GM21576 (cell line): ENCODE results near the gene DSG4.

Source experiments
- ATAC-seq: cut with Tn5 transposase; IDR thresholded peaks from one replicate; pipeline ENCODE4 v1.9.1; 2021; ENCODE audit warnings: mild to moderate bottlenecking, moderate library complexity; ENCODE audit not compliant: unreplicated experiment

DSG4 gene

DNA sequence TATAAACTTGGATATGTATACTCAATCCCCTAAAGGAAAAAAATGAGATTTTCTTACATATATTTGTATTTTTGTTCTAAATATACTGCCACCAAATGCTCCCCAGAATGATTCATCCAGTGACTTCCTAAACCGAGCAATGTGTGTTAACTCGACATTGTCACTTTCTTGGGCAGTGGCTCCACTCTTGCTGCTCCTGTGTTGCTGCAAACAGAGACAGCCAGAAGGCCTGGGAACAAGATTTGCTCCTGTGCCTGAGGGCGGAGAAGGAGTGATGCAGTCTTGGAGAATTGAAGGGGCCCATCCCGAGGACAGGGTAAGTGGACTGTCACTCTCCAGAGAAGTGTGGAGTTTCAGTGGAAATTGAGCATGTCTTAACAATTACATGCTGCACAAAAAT lies 32.7 kb downstream of the DSG4 start:
- ATAC-seq = no peak

DNA sequence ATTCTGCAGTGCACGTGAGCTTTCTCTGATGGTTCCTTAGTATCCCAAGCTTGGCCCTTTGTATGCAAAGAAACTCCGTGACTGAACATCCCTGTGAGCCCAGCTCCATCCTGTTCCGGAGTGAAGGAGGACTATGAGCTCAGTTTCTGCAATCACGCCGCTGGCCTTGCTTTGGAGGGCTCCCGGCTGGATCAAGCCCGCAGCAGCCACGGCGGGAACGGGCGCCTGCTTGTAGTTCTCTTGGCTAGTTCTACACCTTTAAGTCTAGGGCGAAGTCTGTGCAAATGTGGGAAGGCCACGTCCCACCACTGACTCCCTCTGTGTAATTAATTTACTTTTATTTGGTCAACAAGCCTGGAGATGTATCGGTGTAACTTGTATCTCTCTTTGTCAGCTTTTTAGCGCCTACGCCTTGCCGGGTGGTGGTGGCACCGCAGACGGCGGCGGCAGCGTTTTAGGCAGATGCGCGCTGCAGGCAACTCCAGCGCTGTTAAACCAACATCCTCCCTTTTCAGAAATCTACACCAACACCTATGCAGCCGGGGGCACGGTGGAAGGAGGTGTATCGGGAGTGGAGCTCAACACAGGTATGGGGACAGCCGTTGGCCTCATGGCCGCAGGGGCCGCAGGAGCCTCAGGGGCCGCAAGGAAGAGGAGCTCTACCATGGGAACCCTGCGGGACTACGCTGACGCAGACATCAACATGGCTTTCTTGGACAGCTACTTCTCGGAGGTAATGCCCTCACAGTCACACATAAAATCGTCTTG lies 34.3 kb downstream of the DSG4 start:
- ATAC-seq = no peak

DNA sequence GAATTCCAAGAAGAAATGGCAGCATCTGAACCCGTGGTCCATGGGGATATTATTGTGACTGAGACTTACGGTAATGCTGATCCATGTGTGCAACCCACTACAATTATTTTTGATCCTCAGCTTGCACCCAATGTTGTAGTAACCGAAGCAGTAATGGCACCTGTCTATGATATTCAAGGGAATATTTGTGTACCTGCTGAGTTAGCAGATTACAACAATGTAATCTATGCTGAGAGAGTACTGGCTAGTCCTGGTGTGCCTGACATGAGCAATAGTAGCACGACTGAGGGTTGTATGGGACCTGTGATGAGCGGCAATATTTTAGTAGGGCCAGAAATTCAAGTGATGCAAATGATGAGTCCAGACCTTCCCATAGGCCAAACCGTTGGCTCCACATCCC lies 36.6 kb downstream of the DSG4 start:
- no peak for ATAC-seq

DNA sequence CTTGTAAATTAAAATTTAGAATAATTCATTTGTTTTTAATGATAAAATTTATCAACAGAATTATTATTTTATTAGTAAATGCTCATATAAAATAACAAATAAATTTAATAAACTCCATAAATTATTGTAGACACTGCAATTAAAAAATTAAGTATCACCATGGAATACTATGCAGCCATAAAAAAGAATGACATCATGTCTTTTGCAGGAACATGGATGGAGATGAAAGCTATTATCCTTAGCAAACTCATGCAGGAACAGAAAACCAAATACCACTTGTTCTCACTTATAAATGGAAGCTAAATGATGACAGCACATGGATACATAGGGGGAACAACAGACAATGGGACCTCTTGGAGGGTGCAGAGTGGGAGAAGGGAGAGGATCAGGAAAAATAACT lies 41.3 kb downstream of the DSG4 start:
- no peak for ATAC-seq

DNA sequence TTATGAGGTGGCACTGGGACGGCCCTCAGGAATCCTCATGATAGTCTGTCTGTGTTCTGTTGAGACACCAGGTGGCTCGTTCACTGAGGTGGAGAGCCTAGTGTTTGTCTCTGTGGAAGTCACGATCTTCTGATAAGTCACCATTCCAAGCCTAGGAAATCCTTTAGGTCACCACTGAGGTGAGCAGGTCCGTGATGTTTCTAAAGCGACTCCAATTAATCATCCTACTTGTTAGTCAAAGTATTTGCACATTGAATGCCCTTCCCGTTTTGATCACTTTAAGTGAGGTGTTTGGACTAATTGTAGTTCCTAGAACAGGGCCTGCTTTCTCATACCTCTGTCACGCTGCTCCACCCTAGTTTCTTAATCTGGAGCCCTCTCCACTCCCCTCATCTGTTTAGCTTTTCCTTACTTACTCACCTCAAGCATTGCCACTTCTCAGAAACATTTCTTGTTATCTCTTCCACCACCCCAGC lies 42.9 kb downstream of the DSG4 start:
- ATAC-seq = no peak

DNA sequence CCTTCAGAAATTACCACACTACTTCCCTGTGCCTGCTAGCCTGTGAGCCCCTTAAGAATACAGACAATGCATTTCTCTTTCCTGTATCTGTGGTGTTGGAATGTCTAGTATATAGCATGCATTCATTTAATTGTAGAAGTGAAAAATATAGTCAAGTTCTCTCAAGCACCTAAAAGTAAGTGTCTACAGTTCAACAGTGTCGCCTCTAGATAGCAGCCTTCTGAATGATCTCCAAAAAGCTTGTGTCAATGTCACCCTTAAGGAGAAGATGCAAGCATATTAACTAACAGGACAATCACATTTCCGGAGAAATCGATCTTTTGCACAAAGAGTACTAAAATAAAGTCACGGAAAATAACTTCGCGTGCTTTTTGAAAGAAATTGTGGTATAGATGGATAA lies 43.5 kb downstream of the DSG4 start:
- no peak for ATAC-seq

DNA sequence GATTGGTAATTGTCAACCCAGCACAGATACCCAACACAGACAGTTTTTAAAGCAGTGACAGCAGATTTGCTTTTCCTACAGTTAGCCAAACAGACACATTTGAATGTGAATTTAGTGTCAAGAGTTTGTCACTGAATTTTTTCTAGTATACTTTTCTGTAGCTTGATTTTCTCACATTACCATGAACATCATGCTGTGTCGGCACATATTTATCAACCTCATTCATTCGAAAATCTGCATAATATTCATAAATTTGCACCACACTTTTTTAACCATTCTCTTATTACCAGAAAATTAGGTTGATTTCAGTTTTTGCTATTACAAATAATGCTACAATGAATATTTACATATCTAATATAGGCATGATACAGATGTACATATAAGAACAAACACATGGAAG lies 43.9 kb downstream of the DSG4 start:
- no peak for ATAC-seq

DNA sequence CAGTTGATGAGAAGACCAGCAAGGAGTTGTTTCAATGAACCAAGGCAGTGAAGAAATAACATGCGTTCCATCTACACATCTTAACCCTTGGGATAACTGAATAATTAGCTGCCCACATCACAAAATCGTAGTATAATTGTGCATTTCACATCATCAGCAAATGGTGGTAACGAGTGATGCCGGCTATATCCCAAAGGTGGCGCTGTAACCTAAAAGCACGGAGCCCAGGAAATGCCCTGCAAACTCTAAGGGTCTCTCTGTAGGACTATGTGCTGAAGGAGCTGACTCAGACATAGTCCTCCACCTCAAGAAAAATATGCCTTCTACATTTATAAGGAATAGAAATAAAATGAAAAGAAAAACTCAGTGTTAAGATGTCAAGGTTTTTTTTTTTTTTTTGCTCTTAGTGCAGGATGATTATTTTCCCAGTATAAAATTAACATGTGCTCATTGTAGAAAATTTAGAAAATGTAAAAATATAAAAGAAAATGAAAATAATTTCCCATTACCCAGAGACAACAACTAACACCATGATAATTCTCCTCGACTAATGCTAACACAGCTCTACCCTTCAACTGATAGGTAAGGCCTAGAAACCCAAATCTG lies 47.9 kb downstream of the DSG4 start:
- peak; percentile 67 for ATAC-seq

DNA sequence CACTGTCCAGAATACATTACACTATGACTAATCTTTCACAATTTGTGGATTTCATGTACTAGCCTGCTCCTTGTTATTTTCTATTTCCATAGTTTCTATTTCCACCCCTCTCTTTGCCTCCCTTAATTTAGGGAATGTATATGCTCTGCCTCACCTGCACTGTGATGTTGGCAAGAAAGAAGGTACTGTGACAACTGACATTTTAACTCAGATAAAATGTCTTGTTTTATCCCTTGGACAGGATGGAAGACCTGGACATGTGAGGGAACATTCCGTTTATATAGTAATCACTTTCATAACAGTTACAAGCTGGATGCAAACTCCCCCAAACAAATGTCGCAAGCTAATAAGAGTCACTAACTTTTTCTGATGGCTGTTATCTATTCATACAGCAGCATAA lies 49.4 kb downstream of the DSG4 start:
- ATAC-seq = no peak

DNA sequence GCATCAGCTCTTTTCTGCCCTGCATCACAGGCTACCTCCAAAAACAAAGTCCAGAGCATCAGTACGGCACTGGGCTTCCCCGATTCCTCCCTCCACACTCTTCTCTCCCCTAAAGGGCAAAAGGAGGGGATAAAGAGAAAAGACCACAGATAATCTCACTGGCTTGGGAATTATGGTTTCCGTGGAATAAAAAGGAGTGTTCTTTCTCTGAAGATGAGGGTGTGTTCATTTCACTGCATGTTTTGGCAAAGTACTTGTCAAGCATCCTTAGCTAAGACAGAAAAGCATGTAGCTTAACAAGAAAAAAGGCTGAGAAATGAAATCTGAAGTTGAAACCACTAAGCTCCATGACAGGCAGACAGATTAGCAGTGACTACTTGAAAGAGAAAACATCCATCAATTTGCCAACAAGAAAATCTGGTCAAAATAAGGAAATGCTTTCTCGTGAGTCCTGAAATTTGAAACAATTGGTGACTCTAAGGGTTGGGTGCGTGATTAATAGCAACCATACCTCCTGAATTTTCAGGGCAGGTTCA lies 50.4 kb downstream of the DSG4 start:
- no peak for ATAC-seq

DNA sequence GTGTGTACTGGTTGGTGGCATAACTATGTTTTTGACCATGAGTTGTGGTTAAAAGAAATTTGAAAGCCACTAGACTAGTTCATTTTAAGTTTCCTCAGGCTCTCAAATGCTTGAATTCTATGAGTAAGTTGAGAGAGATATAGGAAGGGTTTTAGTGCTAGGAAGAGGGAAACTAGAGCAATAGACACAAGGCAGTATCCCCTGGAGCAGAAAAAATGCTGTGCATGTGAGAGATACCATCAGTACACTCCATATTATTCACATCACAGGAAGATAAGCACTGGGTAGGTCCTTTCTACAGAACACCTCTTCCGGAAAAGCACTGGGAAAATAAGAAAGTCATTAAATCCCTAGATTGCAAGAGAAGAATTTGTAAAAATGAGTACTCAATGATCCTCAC lies 51.6 kb downstream of the DSG4 start:
- no peak for ATAC-seq

DNA sequence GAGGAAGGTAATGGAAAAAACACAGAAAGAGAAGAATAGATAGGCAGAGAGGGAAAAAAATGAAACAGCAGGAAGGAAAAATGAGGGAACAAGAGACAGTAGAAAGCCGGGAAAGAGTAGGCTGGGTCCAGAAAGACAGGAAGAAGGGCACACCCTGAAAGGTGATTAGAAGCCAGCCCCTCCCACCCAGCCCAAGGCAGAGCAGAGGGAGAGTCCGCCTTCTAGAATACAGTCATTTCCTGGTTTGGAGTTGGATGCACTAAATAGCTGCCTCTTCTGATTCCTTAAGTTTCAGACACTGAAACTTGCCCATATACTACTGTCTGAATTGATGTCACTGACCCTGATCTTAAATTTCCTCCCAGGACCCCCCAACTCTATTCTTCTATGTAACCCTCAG lies 53.0 kb downstream of the DSG4 start:
- ATAC-seq = no peak

DNA sequence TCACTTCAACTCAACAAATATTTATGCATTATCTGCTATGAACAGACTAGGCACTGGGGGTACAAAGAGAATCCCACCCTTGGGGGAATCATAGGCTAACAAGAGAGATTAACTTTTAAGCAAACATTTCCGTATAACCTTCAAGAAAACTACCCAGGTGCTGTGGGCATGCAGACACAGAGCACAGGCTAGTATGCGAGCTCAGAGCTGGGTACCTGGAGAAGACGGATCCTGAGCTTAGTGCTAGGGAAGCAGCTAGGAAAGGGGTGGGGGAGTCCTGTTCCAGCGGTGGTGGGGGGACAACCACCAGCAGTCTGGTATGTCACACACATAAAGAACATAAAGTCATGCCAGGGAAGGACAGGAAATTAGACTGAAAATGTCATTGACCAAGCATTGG lies 53.5 kb downstream of the DSG4 start:
- ATAC-seq = no peak

DNA sequence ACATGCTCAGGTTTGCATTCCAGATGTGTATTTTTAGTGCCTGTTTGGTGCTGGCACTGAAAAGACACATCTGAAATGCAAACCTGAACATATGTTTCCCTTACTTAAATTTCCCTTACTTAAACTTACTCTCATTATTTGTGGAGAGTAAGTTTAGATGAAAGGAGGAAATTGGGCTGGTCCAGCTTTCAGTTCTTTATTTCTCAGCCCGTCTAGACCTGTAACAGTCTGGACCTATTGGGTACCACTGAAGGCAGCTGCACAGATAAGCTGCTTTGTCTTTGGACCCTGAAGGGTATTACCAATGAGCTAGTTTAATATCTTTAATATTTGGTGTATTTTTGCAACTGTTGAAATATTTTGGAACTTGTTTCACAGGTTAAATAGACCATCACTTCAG lies 54.0 kb downstream of the DSG4 start:
- ATAC-seq = no peak

DNA sequence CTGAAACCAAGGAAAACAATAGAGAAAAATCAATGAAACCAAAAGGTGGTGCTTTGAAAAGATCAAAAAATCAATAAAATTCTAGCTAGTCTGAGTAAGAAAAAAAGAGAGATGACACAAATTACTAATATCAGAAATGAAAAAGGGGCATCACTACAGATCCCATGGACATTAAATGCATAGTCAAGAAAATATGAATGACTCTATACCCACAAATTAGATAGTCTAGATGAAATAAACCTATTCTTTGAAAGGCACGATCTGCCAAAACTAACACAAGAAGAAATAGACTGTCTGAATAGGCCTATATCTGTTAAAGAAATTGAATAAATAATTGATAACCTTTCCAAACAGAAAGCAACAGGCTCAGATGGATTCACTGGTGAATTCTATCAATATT lies 55.7 kb downstream of the DSG4 start:
- ATAC-seq = no peak

DNA sequence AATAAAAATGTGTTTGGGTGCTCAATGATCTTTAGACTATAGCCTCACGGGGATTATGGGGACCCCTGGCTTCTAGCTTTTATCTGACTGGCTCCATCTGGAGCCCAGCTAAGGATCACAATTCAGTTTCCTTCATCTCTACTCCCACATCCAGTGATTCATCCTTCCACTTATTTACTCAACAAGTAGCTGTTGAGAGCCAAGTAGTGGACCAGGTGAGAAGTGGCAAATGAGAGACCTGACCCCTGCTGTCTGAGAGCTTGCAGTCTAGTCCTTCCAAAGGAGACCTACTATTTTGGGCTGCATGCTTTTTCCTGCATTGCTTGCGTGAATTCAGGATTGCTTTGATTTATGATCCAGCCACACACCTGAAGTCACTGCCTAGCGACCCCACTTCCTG lies 60.2 kb downstream of the DSG4 start:
- ATAC-seq = no peak

DNA sequence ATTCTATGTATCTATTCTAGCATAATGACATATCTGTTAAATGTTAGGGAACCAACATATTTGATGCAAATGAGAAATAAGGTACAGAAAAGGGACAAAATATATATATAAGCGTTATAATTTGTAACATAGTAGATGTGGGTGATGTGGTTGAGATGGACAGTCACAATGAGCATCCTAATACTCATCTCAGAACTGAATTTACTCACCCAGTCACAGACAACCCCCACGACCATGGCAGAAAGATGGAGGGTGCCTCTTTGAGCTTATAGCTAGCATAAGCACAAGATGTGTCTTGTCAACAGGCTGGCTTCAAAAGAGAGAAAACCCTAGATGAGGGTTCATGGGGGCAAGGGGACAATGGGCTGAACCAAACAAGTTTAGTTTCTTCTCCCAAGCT lies 61.8 kb downstream of the DSG4 start:
- no peak for ATAC-seq

DNA sequence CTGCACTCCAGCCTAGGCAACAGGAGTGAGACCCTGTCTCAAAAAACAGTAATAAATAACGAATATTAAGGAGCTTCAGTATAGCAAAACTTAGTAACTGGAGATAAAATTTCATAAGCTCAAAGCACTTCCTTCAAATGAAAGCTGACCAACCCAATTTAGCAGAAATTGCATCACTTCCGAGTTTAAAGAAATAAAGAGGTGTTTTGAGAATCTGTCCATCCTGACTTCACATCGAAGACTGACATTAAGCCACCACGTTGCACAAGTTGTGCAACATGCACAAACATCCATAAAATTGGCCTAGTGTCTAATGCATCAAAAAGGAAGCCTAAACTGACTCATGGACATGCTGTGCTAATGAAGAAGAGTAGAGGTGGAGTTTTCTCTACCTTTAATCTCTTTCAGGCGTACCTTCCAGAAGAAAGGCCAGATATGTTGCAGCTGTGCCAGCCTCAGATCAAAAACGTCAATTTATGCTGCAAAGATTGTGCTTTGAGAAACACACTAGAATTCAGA lies 63.3 kb downstream of the DSG4 start:
- no peak for ATAC-seq

DNA sequence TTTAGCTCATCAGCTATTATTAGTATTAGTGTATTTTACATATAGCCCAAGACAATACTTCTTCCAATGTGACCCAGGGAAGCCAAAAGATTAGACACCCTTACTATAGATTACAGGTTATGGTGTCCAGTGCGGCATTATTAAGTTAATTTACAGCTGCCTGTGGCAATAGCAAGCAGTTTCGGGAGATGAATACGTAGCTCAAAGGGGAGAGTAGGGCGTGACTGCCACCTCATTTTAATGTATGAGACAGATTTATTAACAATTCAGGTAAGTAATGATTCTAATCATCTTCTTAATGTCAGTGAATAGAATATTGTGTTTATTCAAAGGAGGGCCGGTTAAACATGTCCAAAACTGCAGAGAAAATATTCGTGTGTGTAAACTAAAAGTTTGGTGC lies 64.2 kb downstream of the DSG4 start:
- ATAC-seq = no peak

DNA sequence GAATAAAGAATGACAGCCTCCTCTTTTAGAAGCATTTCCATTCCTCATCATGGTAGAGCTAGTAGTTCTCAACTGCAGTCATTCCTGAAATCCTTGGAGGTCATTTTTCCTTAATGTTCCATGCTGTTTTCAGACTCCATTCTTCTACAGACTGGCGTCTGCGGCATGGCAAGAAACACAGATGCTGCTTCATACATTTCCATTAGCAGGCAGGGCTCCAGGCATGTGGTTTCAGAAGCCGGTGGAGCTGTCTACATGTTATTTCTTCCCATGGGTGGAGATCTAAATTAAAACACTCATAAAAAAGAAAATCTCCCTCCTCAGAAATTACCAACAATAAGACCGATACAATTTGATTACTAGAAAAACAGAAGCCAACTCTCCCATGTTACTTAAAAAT lies 64.9 kb downstream of the DSG4 start:
- ATAC-seq = no peak

DNA sequence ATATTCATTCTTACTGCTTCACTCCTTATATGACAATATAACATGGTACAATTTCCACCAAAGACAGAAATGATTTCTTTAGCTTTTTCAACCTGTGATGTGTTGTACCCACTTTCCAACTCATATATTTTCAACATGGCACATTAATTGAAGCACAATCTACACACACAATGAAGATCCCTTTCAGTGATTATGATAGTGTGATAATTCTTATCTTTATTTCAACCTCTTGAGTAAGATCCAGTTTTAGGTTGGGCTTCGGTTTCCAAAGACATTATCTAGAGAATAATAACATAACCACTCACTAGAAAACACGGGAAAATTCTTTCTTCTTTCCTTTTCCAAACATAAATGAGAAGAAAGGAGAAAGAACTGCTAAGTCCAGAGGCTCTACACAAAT lies 67.6 kb downstream of the DSG4 start:
- ATAC-seq = no peak

DNA sequence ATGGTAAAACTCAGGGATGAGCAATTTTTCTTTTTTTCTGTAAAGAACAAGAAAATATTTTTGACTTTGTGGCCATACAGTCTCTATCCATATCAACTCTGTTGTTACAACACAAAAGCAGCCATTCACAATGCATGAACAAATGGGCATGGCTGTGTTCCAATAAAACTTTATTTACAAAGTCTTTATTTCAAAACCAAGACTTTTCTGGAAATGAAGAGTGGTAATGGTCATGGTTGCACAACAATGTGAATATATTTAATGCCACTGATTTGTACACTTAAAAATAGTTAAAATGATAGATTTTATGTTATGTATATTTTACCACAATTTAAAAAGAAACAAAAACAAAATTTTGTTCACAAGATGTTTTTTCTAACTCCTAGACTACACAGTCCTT lies 69.3 kb downstream of the DSG4 start:
- ATAC-seq = no peak
